Activated B cell treated with CpG ODN at 0.5 μM for 24 hours (primary cell): ENCODE results near the gene LCN12. TPM values are rescaled to one million over a fixed set of nuclear protein-coding genes. Genes with fewer than 3 reads are reported as not detected.

Experiments used
- ATAC-seq: fragments of 200-7000 bp; cut with Tn5 transposase; one replicate; pipeline ENCODE4 v1.10.0; 2021; ENCODE audit warnings: low read depth, mild to moderate bottlenecking, moderate library complexity
- CTCF ChIA-PET: fragments of 350-600 bp; sonication (Branson Sonifier 250); formaldehyde crosslinking; loops from one replicate; lab custom pipeline; 2021; ENCODE audit warnings: antibody characterized with exemption; lab: Charles Lee
- POLR2A ChIA-PET: fragments of 350-600 bp; sonication (Branson Sonifier 250); formaldehyde crosslinking; loops from one replicate; lab custom pipeline; 2021; ENCODE audit warnings: antibody characterized with exemption; lab: Charles Lee
- DNase-seq: peaks from one replicate; pipeline ENCODE4 v3.0.0; 2022
- H3K27ac Mint-ChIP-seq: one replicate; pipeline ENCODE4 v1.8.0; 2020; ENCODE audit warnings: mixed read lengths
- H3K27me3 Mint-ChIP-seq: one replicate; pipeline ENCODE4 v1.8.0; 2021; ENCODE audit warnings: mixed read lengths
- H3K36me3 Mint-ChIP-seq: one replicate; pipeline ENCODE4 v1.8.0; 2021; ENCODE audit warnings: low read depth, mixed read lengths
- H3K4me1 Mint-ChIP-seq: one replicate; pipeline ENCODE4 v1.8.0; 2021; ENCODE audit warnings: mixed read lengths
- H3K4me3 Mint-ChIP-seq: one replicate; pipeline ENCODE4 v1.8.0; 2020; ENCODE audit warnings: mild to moderate bottlenecking, mixed read lengths
- H3K9me3 Mint-ChIP-seq: one replicate; pipeline ENCODE4 v1.8.0; 2020; ENCODE audit warnings: mixed read lengths
- intact Hi-C: fragments of 100-400 bp; cut with micrococcal nuclease; formaldehyde crosslinking; loops from one replicate; pipeline ENCODE4 v1.15.1; 2024
- total RNA-seq: library from RNA; stranded (reverse); gene quantifications from 2 replicates; pipeline ENCODE4 v1.2.3, GENCODE V29; 2022
- TF ChIP-seq, protein P1 (sequence below): fragments of 200-600 bp; IDR thresholded peaks from one replicate; pipeline ENCODE4 v1.8.0; 2022; ENCODE audit warnings: antibody characterized with exemption, mild to moderate bottlenecking

LCN12 gene
- total RNA-seq, 1 donor from 2014 or later, result 2.4 TPM

DNA sequence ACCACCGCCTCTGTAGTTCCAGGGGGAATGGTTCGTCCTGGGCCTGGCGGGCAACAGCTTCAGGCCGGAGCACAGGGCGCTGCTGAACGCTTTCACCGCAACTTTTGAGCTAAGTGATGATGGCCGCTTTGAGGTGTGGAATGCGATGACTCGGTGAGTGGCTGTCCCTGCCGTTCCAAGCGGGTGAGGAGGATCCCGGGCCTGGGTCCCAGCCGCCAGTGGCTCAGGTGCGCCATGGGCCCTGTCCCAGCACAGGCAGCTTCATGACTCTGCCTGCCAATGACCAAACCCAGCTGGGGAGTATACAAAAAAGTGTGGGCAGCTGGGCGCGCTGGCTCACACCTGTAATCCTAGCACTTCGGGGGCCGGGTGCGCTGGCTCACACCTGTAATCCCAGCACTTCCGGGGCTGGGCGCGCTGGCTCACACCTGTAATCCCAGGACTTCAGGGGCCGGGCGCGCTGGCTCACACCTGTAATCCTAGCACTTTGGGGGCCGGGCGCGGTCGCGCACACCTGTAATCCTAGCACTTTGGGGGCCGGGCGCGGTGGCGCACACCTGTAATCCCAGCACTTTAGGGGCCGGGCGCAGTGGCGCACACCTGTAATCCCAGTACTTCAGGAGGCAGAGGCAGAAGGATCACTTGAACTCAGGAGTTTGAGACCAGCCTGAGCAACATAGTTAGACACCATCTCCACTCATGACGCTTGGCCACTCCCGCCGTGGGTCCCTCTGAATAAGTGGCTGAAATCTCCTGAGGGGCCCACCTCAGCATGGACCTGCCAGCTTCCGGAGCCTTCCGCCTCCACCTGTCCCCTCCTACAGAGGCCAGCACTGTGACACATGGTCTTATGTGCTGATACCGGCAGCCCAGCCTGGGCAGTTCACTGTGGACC is 1.1 kb downstream of the LCN12 start:
- ChIA-PET POLR2A (no interaction called here), CTCF (no interaction called here)
- peaks cover under 1% of the 10 kb centered on the region for H3K27me3 Mint-ChIP-seq
- H3K4me1 Mint-ChIP-seq, result peaks cover 5% of the 10 kb centered on the region
- TF ChIP-seq, protein P1, sequence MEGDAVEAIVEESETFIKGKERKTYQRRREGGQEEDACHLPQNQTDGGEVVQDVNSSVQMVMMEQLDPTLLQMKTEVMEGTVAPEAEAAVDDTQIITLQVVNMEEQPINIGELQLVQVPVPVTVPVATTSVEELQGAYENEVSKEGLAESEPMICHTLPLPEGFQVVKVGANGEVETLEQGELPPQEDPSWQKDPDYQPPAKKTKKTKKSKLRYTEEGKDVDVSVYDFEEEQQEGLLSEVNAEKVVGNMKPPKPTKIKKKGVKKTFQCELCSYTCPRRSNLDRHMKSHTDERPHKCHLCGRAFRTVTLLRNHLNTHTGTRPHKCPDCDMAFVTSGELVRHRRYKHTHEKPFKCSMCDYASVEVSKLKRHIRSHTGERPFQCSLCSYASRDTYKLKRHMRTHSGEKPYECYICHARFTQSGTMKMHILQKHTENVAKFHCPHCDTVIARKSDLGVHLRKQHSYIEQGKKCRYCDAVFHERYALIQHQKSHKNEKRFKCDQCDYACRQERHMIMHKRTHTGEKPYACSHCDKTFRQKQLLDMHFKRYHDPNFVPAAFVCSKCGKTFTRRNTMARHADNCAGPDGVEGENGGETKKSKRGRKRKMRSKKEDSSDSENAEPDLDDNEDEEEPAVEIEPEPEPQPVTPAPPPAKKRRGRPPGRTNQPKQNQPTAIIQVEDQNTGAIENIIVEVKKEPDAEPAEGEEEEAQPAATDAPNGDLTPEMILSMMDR, result no peak
- no peaks in the 10 kb centered on the region for H3K36me3 Mint-ChIP-seq
- H3K27ac Mint-ChIP-seq, result no peak overlapping the region
- intact Hi-C loops, result no loop called here
- H3K9me3 Mint-ChIP-seq, result no peaks in the 10 kb centered on the region
- no peak overlapping the region for H3K4me3 Mint-ChIP-seq
- ATAC-seq (no peak), DNase-seq (no peak)

DNA sequence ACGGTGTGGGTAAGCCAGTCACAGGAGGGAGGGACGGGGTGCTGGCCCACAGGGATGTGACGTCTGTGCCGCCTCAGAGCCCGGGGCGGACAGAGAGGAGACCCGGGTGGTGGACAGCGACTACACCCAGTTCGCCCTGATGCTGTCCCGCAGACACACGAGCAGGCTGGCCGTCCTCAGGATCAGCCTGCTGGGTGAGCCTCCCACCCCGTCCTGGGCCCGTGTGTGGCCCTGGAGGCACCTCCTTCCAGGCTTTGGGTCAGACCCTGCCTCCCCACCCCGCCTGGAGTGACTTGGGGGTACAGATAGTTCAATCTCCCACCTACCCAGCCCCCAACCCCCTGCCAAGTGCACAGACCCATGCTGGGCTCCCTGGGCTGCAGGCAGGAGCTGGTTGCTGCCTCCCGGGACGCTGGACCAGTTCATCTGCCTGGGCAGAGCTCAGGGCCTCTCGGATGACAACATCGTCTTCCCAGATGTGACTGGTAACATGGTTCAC is 1.7 kb downstream of the LCN12 start:
- H3K27me3 Mint-ChIP-seq, result peaks cover 2% of the 10 kb centered on the region
- intact Hi-C loops, result no loop called here
- H3K4me3 Mint-ChIP-seq, result no peak overlapping the region
- no peaks in the 10 kb centered on the region for H3K36me3 Mint-ChIP-seq
- DNase-seq, result no peak
- ChIA-PET POLR2A (no interaction called here), CTCF (no interaction called here)
- H3K4me1 Mint-ChIP-seq, result peaks cover 5% of the 10 kb centered on the region
- ATAC-seq, result no peak
- TF ChIP-seq, protein P1, result no peak
- H3K9me3 Mint-ChIP-seq, result no peaks in the 10 kb centered on the region
- H3K27ac Mint-ChIP-seq, result no peak overlapping the region

DNA sequence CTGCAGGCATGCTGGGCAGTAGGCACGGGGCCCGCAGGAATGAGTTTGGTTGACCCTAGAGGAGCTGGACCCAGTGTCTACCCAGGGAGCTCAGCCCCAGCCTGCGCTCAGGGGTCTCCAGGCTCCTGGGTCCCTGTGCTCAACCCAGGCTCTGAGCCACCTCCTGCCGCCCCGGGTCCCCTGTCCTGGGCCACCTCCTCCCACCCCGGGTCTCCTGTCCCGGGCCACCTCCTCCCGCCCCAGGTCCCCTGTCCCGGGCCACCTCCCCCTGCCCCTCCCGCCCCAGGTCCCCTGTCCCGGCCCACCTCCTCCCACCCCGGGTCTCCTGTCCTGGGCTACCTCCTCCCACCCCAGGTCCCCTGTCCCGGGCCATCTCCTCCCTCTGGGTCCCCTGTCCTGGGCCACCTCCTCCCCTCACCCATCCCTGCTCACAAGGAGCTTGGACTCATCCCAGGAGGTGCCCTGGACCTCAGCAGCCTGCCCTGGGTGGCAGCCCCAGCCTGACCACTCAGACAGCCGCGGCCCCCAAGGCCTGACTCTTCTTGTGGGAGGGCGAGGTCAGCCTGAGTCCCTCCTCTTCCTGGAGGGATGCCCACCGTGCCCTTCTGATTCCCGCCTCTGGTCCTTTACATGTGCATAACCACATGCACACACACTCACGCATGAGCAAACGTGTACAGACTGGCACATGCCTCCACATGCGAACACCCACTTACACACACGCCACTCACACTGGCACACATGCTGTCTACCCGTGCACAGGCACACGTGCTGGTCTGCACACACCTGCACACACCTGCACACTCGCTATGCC is 2.4 kb downstream of the LCN12 start:
- Mint-ChIP-seq H3K4me3 (no peak overlapping the region), H3K27ac (no peak overlapping the region), H3K36me3 (no peaks in the 10 kb centered on the region), H3K4me1 (peaks cover 5% of the 10 kb centered on the region), H3K9me3 (no peaks in the 10 kb centered on the region), H3K27me3 (peaks cover 2% of the 10 kb centered on the region)
- ChIA-PET POLR2A (no interaction called here), CTCF (no interaction called here)
- ATAC-seq (no peak), DNase-seq (no peak)
- TF ChIP-seq, protein P1, result no peak
- intact Hi-C loops, result no loop called here

DNA sequence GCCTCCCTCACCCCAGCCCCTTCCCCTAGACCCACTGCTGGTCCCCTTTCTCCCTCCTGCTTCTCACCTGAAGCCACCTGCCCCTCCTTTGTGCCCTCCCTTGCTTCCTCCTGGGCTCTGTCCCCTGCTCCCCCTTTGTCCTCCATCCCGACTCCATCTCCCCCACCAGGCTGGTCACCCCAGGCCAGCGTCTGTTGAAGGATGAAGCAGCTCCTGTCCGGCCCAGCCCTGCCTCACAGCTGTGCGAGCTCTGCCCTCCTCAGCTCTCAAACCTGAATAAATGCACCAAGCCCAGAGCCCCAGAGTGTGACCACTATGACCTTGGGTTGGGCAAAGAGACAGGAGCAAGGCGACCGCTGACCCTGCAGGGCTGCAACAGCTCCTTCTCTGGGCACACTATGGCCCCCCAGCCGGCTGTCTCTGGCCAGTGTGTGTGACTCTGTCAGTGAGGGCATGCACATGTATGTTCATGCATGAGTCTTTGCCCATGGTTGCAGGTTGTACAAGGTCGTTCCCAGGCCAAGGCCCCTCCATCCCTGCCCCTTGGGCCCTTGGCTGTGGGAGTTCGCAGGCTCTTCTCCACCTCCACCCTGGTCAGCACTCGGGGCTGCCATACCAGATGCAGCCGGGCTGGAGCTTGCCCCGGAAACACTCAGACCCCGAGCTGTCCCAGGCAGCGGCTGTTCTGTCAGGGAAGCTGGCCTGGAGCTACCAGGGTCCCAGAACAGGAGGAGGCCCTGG is 3.3 kb downstream of the LCN12 start:
- H3K27ac Mint-ChIP-seq, result no peak overlapping the region
- H3K4me1 Mint-ChIP-seq, result peaks cover 1% of the 10 kb centered on the region
- no peak overlapping the region for H3K4me3 Mint-ChIP-seq
- H3K27me3 Mint-ChIP-seq, result peaks cover 2% of the 10 kb centered on the region
- DNase-seq (no peak), ATAC-seq (no peak)
- ChIA-PET CTCF (no interaction called here), POLR2A (no interaction called here)
- TF ChIP-seq, protein P1, result no peak
- no peaks in the 10 kb centered on the region for H3K9me3 Mint-ChIP-seq
- intact Hi-C loops, result no loop called here
- H3K36me3 Mint-ChIP-seq, result no peaks in the 10 kb centered on the region
